Hepatocyte (in vitro differentiated cells): ENCODE data around the gene MICALL2. TPM values are rescaled to one million over a fixed set of nuclear protein-coding genes. Genes with fewer than 3 reads are reported as not detected.

Source experiments
- DNase-seq: peaks from one replicate; pipeline ENCODE4 v3.0.0-alpha.2; 2016; ENCODE audit warnings: low spot score
- H2AFZ ChIP-seq: fragments of 200-600 bp; sonication (generic); 2 replicates; pipeline ENCODE4 v1.6.0; 2016; ENCODE audit warnings: antibody characterized with exemption, mild to moderate bottlenecking
- H3K27ac ChIP-seq: fragments of 200-600 bp; sonication (generic); 2 replicates; pipeline ENCODE4 v1.5.1; 2016; ENCODE audit warnings: mild to moderate bottlenecking
- H3K27me3 ChIP-seq: fragments of 200-600 bp; sonication (generic); 2 replicates; pipeline ENCODE4 v1.6.1; 2016
- H3K36me3 ChIP-seq: fragments of 200-600 bp; sonication (generic); replicated peaks from 2 replicates; pipeline ENCODE4 v1.5.1; 2016; ENCODE audit warnings: low read depth; ENCODE audit not compliant: insufficient read depth
- H3K4me1 ChIP-seq: fragments of 200-600 bp; sonication (generic); 2 replicates; pipeline ENCODE4 v1.5.1; 2016; ENCODE audit warnings: mild to moderate bottlenecking, moderate library complexity; ENCODE audit not compliant: insufficient read depth
- H3K4me2 ChIP-seq: fragments of 200-600 bp; sonication (generic); 2 replicates; pipeline ENCODE4 v1.6.0; 2016
- H3K4me3 ChIP-seq: fragments of 200-600 bp; sonication (generic); 2 replicates; pipeline ENCODE4 v1.5.1; 2016; ENCODE audit warnings: mild to moderate bottlenecking
- H3K79me2 ChIP-seq: fragments of 200-600 bp; sonication (generic); 2 replicates; pipeline ENCODE4 v1.6.0; 2017; ENCODE audit warnings: mild to moderate bottlenecking
- H3K9me2 ChIP-seq: fragments of 200-600 bp; sonication (generic); replicated peaks from 2 replicates; pipeline ENCODE4 v1.6.0; 2017; ENCODE audit warnings: mild to moderate bottlenecking; ENCODE audit not compliant: insufficient read depth
- H3K9me3 ChIP-seq: fragments of 200-600 bp; sonication (generic); 2 replicates; pipeline ENCODE4 v1.5.1; 2016; ENCODE audit warnings: low read depth, mild to moderate bottlenecking
- H4K20me1 ChIP-seq: fragments of 200-600 bp; sonication (generic); 2 replicates; pipeline ENCODE4 v1.6.0; 2016; ENCODE audit warnings: mild to moderate bottlenecking; ENCODE audit not compliant: insufficient read depth, poor library complexity, severe bottlenecking
- CTCF ChIP-seq: fragments of 200-600 bp; sonication (generic); IDR thresholded peaks from 2 replicates; pipeline ENCODE4 v1.5.1; 2016; ENCODE audit warnings: antibody characterized with exemption, mild to moderate bottlenecking; ENCODE audit not compliant: poor library complexity
- EZH2 ChIP-seq: fragments of 200-600 bp; sonication (generic); IDR thresholded peaks from 2 replicates; pipeline ENCODE4 v1.6.1; 2016; ENCODE audit warnings: antibody characterized with exemption, mild to moderate bottlenecking, borderline replicate concordance
- EZH2phosphoT487 ChIP-seq: fragments of 200-600 bp; sonication (generic); IDR thresholded peaks from one replicate; pipeline ENCODE4 v1.6.1; 2018; ENCODE audit warnings: antibody characterized with exemption, mild to moderate bottlenecking, low read depth, moderate library complexity; ENCODE audit not compliant: unreplicated experiment, severe bottlenecking
- WGBS: methylation state at CpG from one replicate; pipeline ENCODE4 v1.1.6; 2016; ENCODE audit warnings: low lambda C conversion rate; ENCODE audit errors: missing lambda C conversion rate; 5-methylcytosine and 5-hydroxymethylcytosine counted together
- polyA plus RNA-seq: library from polyadenylated mRNA; unstranded; fragments of >200 nt; fragmentation: Nextera tagmentation; extraction: Ambion mirVana; gene quantifications from 2 replicates; pipeline ENCODE4 v1.2.1, GENCODE V29; 2016
- total RNA-seq: library from RNA; depleted of rRNA; stranded (reverse); fragments of >200 nt; gene quantifications from 2 replicates; pipeline ENCODE4 v1.2.3, GENCODE V29; 2014

Gene MICALL2
- total and polyA plus RNA-seq, 2 experiments from 2014 or later = 16.4 to 28.2 TPM

DNA sequence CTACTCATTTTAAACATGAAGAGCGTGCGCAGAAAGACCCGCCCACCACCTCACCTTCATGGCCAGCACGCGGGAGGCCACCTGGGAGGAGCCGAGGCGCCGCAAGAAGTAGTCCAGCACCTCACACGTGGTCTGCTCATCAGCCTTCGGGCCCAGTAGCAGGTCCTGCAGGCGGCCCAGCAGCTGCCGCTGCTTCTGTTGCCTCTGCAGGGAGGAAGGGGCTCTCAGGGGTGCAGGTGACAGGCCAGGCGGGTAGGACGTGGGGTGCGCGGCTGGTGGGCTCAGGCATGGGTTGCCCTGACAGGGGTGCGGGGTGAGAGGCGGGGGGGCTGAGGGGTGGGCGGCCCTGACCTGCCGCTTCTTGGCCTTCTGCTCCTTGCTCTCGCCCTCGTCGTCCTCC, 27.3 kb upstream of the MICALL2 start:
- no peak for TF ChIP-seq EZH2
- DNase-seq = no peak
- no peaks in the 10 kb centered on the region for H3K79me2 ChIP-seq
- no peaks in the 10 kb centered on the region for H4K20me1 ChIP-seq
- 95% methylated on average over 16 of the region's 23 CpGs for WGBS
- no peak overlapping the region for H3K27ac ChIP-seq
- H3K4me1 ChIP-seq = no peaks in the 10 kb centered on the region
- no peaks in the 10 kb centered on the region for H3K9me3 ChIP-seq
- no peaks in the 10 kb centered on the region for H3K9me2 ChIP-seq
- no peaks in the 10 kb centered on the region for H3K27me3 ChIP-seq
- no peak overlapping the region for H3K4me3 ChIP-seq
- H2AFZ ChIP-seq = no peak overlapping the region
- no peak overlapping the region for H3K4me2 ChIP-seq
- H3K36me3 ChIP-seq = no peaks in the 10 kb centered on the region

- H3K27ac ChIP-seq = no peak overlapping the region
- no peaks in the 10 kb centered on the region for H3K36me3 ChIP-seq
- no peak for DNase-seq
- H3K27me3 ChIP-seq = no peaks in the 10 kb centered on the region
- H3K9me3 ChIP-seq = no peaks in the 10 kb centered on the region
- H3K4me1 ChIP-seq = no peaks in the 10 kb centered on the region
- 97% methylated on average over 19 of the region's 19 CpGs for WGBS
- no peaks in the 10 kb centered on the region for H3K79me2 ChIP-seq
- no peak overlapping the region for H3K4me2 ChIP-seq
- no peaks in the 10 kb centered on the region for H4K20me1 ChIP-seq
- TF ChIP-seq EZH2 = no peak
- TF ChIP-seq EZH2phosphoT487 = no peak
- TF ChIP-seq CTCF = no peak
- no peak overlapping the region for H3K4me3 ChIP-seq
- H3K9me2 ChIP-seq = no peaks in the 10 kb centered on the region
- no peak overlapping the region for H2AFZ ChIP-seq
These were observed 25.9 kb upstream of the MICALL2 start for GRCh38 chr7:1485156-1485555.

DNA sequence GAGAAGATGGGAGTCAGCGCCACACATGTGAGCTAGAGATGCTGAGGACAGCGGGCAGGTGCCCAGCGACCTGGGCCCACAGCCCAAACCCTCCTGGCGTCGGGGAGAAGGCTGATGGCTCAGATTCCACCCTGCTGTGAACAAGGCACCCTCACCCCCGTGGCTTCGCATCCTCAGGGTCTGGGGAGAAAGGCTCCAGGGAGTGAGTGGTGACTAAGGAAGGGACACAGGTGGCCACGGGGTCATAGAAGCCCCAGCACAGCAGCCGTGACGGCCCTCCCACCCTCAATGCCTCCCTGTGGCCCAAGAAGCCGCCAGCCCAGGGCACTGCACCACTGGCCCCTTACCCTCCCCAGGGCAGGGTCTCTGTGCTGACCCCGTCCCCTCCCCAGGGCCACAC, 25.3 kb upstream of the MICALL2 start:
- no peaks in the 10 kb centered on the region for H3K4me1 ChIP-seq
- no peak for TF ChIP-seq EZH2
- TF ChIP-seq CTCF = no peak
- no peak for TF ChIP-seq EZH2phosphoT487
- no peaks in the 10 kb centered on the region for H3K79me2 ChIP-seq
- no peaks in the 10 kb centered on the region for H3K36me3 ChIP-seq
- H3K4me3 ChIP-seq = no peak overlapping the region
- no peak overlapping the region for H2AFZ ChIP-seq
- H3K4me2 ChIP-seq = no peak overlapping the region
- no peaks in the 10 kb centered on the region for H4K20me1 ChIP-seq
- H3K27ac ChIP-seq = no peak overlapping the region
- H3K27me3 ChIP-seq = no peaks in the 10 kb centered on the region
- 96% methylated on average over 10 of the region's 12 CpGs for WGBS
- no peaks in the 10 kb centered on the region for H3K9me2 ChIP-seq
- DNase-seq = no peak
- H3K9me3 ChIP-seq = no peaks in the 10 kb centered on the region

DNA sequence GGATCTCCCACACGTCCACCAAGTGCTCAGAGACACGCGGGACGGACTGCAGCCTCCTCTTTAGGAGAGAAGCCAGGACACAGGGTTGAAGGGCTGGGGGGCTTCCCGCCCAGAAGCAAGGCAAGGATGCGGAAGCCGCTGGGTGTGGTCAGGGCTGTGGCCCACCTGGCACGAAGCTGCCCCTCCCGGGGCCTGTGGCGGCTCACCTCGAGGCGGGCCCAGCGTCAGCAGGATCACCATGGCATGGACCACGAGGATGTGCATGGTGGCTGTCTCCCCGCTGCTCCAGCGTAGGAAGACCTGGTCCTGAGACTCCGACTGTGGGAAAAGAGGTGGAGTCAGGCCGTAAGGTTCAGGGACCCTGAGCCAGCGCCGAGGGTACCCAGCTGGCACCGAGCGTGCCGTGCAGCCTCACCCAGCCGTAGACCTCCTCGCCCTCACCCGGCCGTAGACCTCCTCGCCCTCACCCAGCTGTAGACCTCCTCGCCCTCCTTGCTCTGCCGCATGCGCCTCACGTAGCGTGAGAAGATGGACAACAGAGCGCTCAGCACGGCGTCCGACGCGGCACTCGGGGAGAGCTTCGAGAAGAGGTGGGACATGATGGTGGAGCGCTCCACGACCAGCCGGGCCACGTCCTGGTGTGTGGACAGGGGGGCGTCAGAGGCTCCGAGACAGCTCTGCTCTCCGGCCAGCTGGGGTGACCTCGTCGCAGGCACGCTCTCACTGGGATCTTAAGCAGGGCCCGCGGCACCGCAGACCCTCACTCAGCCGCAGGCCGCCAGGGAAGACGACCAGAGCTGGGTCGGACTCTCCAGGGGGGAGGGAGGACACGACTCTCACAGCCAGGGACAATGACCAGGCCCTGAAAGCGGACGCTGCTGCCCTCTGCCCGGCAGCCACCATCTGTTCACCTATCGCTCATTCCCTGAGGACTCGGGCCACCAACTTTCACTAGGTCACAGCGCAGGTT, 24.6 kb upstream of the MICALL2 start:
- H3K36me3 ChIP-seq = no peaks in the 10 kb centered on the region
- DNase-seq = no peak
- H3K4me2 ChIP-seq = no peak overlapping the region
- no peak overlapping the region for H3K4me3 ChIP-seq
- no peaks in the 10 kb centered on the region for H3K9me2 ChIP-seq
- no peaks in the 10 kb centered on the region for H3K4me1 ChIP-seq
- no peak overlapping the region for H3K27ac ChIP-seq
- H2AFZ ChIP-seq = no peak overlapping the region
- H3K79me2 ChIP-seq = no peaks in the 10 kb centered on the region
- TF ChIP-seq EZH2 (no peak), EZH2phosphoT487 (no peak), CTCF (no peak)
- H3K9me3 ChIP-seq = no peaks in the 10 kb centered on the region
- H3K27me3 ChIP-seq = no peaks in the 10 kb centered on the region
- no peaks in the 10 kb centered on the region for H4K20me1 ChIP-seq
- WGBS = 97% methylated on average over 65 of the region's 65 CpGs
